Testis (tissue), 2 donors: ENCODE results near the gene DDX52.

Experiments used
- POLR2A ChIP-seq: fragments of 450-650 bp; IDR thresholded peaks from one replicate; pipeline ENCODE4 v1.6.1; 2017; ENCODE audit warnings: antibody characterized with exemption, mild to moderate bottlenecking, moderate library complexity
- TF ChIP-seq, protein P1 (sequence below), 3 experiments: fragments of 450-650 bp in 2 of 3; fragments of 200-600 bp in 1 of 3; sonication (generic) in 1 of 3; IDR thresholded peaks; one replicate each; pipeline ENCODE4 v1.5.1; 2016 to 2019; ENCODE audit warnings: antibody characterized with exemption in 3 of 3, mild to moderate bottlenecking in 2 of 3, moderate library complexity in 1 of 3

DNA sequence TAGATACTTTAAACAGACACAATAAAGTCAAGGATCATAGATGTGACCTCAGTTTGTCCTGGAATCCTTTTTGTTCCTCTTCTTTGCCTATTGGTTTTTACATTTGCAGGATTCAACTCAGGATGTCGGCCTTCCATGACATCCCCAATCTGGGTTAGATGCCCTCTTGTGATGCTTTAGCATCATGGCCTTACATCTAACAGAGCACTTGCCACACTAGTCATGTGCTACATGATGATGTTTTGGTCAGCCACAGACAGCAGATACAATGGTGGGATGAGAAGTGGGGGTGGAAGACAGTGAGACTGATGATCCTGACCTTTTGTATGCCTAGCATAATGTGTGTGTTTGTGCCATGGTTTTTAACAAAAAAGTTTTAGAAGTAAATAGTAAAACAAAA lies 32.3 kb downstream of the DDX52 start:
- TF ChIP-seq POLR2A, result no peak
- TF ChIP-seq, protein P1, sequence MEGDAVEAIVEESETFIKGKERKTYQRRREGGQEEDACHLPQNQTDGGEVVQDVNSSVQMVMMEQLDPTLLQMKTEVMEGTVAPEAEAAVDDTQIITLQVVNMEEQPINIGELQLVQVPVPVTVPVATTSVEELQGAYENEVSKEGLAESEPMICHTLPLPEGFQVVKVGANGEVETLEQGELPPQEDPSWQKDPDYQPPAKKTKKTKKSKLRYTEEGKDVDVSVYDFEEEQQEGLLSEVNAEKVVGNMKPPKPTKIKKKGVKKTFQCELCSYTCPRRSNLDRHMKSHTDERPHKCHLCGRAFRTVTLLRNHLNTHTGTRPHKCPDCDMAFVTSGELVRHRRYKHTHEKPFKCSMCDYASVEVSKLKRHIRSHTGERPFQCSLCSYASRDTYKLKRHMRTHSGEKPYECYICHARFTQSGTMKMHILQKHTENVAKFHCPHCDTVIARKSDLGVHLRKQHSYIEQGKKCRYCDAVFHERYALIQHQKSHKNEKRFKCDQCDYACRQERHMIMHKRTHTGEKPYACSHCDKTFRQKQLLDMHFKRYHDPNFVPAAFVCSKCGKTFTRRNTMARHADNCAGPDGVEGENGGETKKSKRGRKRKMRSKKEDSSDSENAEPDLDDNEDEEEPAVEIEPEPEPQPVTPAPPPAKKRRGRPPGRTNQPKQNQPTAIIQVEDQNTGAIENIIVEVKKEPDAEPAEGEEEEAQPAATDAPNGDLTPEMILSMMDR (IDR thresholded peaks at IDR 0.05), result no peak
